ENCODE results near the gene TTC9C. TPM values are rescaled to one million over a fixed set of nuclear protein-coding genes. Genes with fewer than 3 reads are reported as not detected.

The TTC9C gene
- total and polyA plus RNA-seq, 2 of the 13 experiments (the other 11 are each of a cell fraction or from before 2014, with no cell fraction given): 28.0 to 36.4 TPM

DNA sequence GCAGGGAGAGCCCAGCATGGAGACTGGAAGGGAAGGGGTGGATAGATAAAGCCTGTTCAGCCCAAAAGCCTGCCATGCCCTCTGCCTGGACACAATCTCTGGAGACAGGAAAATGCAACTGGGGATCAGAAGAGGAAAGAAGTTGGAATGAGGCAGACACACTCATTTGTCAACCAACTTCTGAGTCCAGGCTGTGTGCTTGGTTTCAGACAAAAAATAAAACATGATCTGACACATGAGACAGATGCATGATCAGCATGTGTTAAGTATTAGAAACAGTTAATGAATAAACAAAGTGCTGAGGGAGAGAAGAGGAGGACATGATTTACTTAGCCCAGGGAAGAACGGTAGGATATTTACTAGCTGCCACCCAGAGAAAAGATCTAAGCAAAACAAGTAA lies 39.8 kb upstream of the TTC9C start (continued):
- no peak for TF ChIP-seq ARID4A (CRISPR knock-in tag; IDR thresholded peaks at IDR 0.05; ENCODE audit: borderline replicate concordance)
- no peak for TF ChIP-seq ZNF235 (CRISPR knock-in tag; IDR thresholded peaks at IDR 0.05; ENCODE audit: borderline replicate concordance)
- TF ChIP-seq RELA (CRISPR knock-in tag; IDR thresholded peaks at IDR 0.05): no peak
- TF ChIP-seq ZNF564 (CRISPR knock-in tag; IDR thresholded peaks at IDR 0.05): no peak

GRCh38 chr11:62689421-62690183 lies 38.7 kb upstream of the TTC9C start, which contains the start of gene LRRN4CL:
LRRN4CL (minus strand) TSS chr11:62689530; CDS start chr11:62688508, 1,022 bp downstream.
- H4K20me1 ChIP-seq (ENCODE audit: insufficient read depth, low read length): no peaks in the 10 kb centered on the region
- no peak within 1 kb of the TSS for H3K9ac ChIP-seq (ENCODE audit: insufficient read depth, low read depth, low read length)
- H3K79me2 ChIP-seq (ENCODE audit: insufficient read depth, low read length): no peaks in the 10 kb centered on the region
- H3K4me3 ChIP-seq (replicated peaks in 1 of 3; ENCODE audit: insufficient read depth in 1 of 3, low read depth in 2 of 3, low read length in 3 of 3): no peak within 1 kb of the TSS
- peak; percentile 13; the same call in 1 of the 3 replicates for ATAC-seq
- no peak within 1 kb of the TSS for H2AFZ ChIP-seq (ENCODE audit: low read length)
- ChIA-PET POLR2A (interaction anchor here (0.8 to 1.3 kb wide), 4 partner anchors 9 to 152 kb away, joined by 3 to 6 read pairs (median 4); partner anchors contain the start of genes TUT1 and UQCC3), CTCF (ENCODE audit: low intra/inter-chr PET ratio, low total read pairs) (no interaction called here)
- intact Hi-C loops (cut with micrococcal nuclease; ENCODE audit: unreplicated experiment): no loop called here
- H3K27ac ChIP-seq (ENCODE audit: extremely low read length, insufficient read depth, low read length): no peak within 1 kb of the TSS
- no peak within 1 kb of the TSS for H3K4me2 ChIP-seq (ENCODE audit: low read depth, low read length)
- no peaks in the 10 kb centered on the region for H3K27me3 ChIP-seq (ENCODE audit: control insufficient read depth in 1 of 2, insufficient read depth in 2 of 2, low read length in 2 of 2)
- TF ChIP-seq SSRP1 (CRISPR knock-in tag; IDR thresholded peaks at IDR 0.05): peak; percentile 46; the same call in 1 of the 2 replicates
- TF ChIP-seq NR0B2 (CRISPR knock-in tag; IDR thresholded peaks at IDR 0.05): no peak
- peak; percentile 33; the same call in 1 of the 2 replicates for TF ChIP-seq POLR2AphosphoS5 (IDR thresholded peaks at IDR 0.05; ENCODE audit: low read depth, low read length)
- TF ChIP-seq POLR2A (IDR thresholded peaks at IDR 0.05; ENCODE audit: insufficient read depth in 1 of 2, low read depth in 2 of 2, low read length in 2 of 2): 0 out of 4 replicates have a peak, but pooled peaks of 1 of the 2 experiments have one; percentile 18
- TF ChIP-seq POLR2G (IDR thresholded peaks at IDR 0.05; ENCODE audit: low read depth, low read length): peak; percentile 43
- TF ChIP-seq NFAT5 (CRISPR knock-in tag; IDR thresholded peaks at IDR 0.05): no peak
- H3K9me3 ChIP-seq (ENCODE audit: low read length): no peaks in the 10 kb centered on the region
- WGBS (ENCODE audit: low lambda C conversion rate): 92% methylated on average over 11 of the region's 11 CpGs
- in situ Hi-C loops (cut with HindIII; ENCODE audit: extremely low pct_ligation_motif_present, low pct_unique_long_range_greater_than_20kb): no loop called here
- no peak for FAIRE-seq
- TSS peak; percentile 56 for BruUV-seq (replicated peaks)
- DNase-seq (ENCODE audit: low spot score): no peak
- no peaks in the 10 kb centered on the region for H3K4me1 ChIP-seq (ENCODE audit: insufficient read depth, low read length)
- peaks cover 17 to 37% of the 10 kb centered on the region in 2 experiments for H3K36me3 ChIP-seq (replicated peaks in 1 of 2; ENCODE audit: control insufficient read depth in 1 of 2, insufficient read depth in 2 of 2, low read length in 2 of 2)
